Measurements from ENCODE around the gene COL20A1.
A peak's percentile ranks its signal among the peaks of the same experiment; 100 is the strongest.

DNA sequence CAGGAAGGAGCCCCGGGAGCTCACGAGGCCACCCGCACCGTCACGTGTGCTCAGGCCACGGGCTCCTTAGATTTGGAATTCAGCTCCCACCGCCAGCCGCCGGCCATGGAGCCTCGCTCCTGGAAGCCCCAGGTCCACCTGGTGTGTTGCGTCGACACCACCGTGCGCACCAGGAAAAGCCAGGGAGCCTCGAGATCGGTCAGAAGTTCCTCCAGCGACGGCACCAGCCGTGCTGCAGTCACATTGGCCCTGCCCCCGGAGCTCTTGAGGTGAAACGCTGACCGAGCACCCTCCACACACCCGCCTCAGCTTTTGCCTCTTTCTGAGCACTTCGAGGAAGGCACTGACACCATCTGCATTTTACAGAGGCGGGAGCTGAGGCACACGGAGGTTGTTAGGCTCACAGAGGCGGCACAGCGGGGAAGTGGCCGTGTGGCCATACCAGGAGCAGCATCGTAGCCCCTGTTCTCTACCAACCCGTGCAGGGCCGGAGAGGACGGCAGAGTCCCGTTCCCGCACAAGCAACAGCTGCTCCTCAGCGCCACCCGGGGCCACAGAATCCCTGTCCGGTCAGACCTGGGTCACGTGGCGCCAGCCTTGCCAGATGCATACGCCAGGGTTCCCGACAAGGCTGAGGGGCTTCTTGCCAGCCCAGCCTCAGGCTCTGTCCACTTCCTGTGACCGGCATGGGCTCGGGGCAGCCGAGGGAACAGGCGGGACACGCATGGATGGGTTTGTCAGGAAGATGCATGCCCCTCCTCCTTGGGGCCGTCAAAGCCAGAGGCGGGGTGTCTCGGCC is 46.3 kb upstream of the COL20A1 start:
- peak; percentile 38 for TF ChIP-seq CTCF (IDR thresholded peaks at IDR 0.05)
- TF ChIP-seq ZFX (IDR thresholded peaks at IDR 0.05; ENCODE audit: borderline replicate concordance): no peak

Data from 22Rv1 (cell line).